ENCODE results near the gene EXOC3. TPM values are rescaled to one million over a fixed set of nuclear protein-coding genes. Genes with fewer than 3 reads are reported as not detected.

The EXOC3 gene
- total RNA-seq, 1 experiment from 2014 or later = 52.4 TPM

DNA sequence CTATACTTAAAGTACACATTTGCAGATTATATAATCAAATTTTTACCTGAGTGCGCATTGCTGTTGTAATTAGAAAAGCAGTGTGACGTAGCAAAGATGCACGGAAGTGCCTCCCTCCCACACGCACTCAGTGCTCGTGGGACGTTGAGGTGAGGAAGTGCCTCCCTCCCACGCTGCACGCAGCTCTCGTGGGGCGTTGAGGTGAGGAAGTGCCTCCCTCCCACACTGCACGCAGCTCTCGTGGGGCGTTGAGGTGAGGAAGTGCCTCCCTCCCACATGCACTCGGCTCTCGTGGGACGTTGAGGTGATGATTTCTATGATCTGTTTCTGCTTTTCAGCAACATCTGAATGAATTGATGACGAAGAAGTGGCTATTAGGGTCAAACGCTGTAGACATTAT, 21.0 kb downstream of the EXOC3 start (continued):
- TF ChIP-seq, protein P1, sequence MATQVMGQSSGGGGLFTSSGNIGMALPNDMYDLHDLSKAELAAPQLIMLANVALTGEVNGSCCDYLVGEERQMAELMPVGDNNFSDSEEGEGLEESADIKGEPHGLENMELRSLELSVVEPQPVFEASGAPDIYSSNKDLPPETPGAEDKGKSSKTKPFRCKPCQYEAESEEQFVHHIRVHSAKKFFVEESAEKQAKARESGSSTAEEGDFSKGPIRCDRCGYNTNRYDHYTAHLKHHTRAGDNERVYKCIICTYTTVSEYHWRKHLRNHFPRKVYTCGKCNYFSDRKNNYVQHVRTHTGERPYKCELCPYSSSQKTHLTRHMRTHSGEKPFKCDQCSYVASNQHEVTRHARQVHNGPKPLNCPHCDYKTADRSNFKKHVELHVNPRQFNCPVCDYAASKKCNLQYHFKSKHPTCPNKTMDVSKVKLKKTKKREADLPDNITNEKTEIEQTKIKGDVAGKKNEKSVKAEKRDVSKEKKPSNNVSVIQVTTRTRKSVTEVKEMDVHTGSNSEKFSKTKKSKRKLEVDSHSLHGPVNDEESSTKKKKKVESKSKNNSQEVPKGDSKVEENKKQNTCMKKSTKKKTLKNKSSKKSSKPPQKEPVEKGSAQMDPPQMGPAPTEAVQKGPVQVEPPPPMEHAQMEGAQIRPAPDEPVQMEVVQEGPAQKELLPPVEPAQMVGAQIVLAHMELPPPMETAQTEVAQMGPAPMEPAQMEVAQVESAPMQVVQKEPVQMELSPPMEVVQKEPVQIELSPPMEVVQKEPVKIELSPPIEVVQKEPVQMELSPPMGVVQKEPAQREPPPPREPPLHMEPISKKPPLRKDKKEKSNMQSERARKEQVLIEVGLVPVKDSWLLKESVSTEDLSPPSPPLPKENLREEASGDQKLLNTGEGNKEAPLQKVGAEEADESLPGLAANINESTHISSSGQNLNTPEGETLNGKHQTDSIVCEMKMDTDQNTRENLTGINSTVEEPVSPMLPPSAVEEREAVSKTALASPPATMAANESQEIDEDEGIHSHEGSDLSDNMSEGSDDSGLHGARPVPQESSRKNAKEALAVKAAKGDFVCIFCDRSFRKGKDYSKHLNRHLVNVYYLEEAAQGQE (IDR thresholded peaks at IDR 0.05; ENCODE audit: low read depth) = no peak
- TF ChIP-seq JUND (IDR thresholded peaks at IDR 0.05) (no peak), TCF7L2 (IDR thresholded peaks at IDR 0.05; ENCODE audit: borderline replicate concordance, extremely low read depth, insufficient read depth, insufficient read length) (no peak), ELF1 (IDR thresholded peaks at IDR 0.05; ENCODE audit: borderline replicate concordance, low read depth) (no peak), POLR2AphosphoS5 (IDR thresholded peaks at IDR 0.05; ENCODE audit: low read depth, low read length) (no peak)
- TF ChIP-seq, protein P2, sequence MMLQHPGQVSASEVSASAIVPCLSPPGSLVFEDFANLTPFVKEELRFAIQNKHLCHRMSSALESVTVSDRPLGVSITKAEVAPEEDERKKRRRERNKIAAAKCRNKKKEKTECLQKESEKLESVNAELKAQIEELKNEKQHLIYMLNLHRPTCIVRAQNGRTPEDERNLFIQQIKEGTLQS (IDR thresholded peaks at IDR 0.05) = no peak
- TF ChIP-seq, protein P3, sequence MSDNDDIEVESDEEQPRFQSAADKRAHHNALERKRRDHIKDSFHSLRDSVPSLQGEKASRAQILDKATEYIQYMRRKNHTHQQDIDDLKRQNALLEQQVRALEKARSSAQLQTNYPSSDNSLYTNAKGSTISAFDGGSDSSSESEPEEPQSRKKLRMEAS (IDR thresholded peaks at IDR 0.05) = no peak

DNA sequence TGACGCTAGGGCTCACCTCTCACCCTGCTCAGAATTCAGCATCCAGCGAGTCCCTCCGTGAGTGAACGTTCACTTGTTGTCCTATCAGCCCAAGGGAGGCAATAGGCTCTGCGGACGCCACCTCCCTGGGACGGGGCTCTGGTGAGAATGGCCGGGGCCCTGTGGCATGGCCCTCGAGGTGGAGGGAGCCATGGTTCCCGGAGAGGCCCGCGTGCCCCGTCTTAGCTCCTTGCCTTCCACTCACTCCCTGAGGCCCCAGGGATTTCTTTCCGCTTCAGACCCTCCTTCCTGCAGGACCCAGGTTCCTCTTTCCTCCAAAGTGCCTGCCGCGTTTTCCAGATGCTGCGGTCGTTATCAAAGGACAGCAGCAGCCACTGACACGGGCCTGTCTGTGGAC, 21.5 kb downstream of the EXOC3 start:
- H3K79me2 ChIP-seq (ENCODE audit: insufficient read depth, low read length) = no peaks in the 10 kb centered on the region; the same call in 1 of the 2 replicates
- H3K27ac ChIP-seq (ENCODE audit: low read depth, low read length) = no peak overlapping the region
- no peaks in the 10 kb centered on the region for H3K4me1 ChIP-seq (ENCODE audit: control insufficient read depth in 1 of 2, insufficient read depth in 2 of 2, low read length in 2 of 2)
- no peaks in the 10 kb centered on the region for H3K27me3 ChIP-seq (ENCODE audit: insufficient read depth, low read length)
- CTCF ChIA-PET = no interaction called here
- RAD21 ChIA-PET (ENCODE audit: low non-redundant PET in 1 of 2, low total read pairs in 2 of 2, uncharacterized antibody in 2 of 2, unreplicated experiment in 2 of 2) = no interaction called here
- H3K9ac ChIP-seq (ENCODE audit: low read length) = no peak overlapping the region
- no peaks in the 10 kb centered on the region for H3K9me2 ChIP-seq (ENCODE audit: insufficient read depth)
- no peak overlapping the region for H3K4me2 ChIP-seq (ENCODE audit: low read length)
- POLR2A ChIA-PET = no interaction called here
- no peak overlapping the region for H3K4me3 ChIP-seq (replicated peaks in 1 of 2; ENCODE audit: low read depth in 1 of 2, low read length in 2 of 2)
- H4K20me1 ChIP-seq (ENCODE audit: insufficient read depth) = no peaks in the 10 kb centered on the region
- no peak overlapping the region for H2AFZ ChIP-seq (ENCODE audit: low read depth, low read length, poor library complexity, severe bottlenecking)
- no peak for ATAC-seq
- intact Hi-C loops (cut with micrococcal nuclease) = no loop called here
- no TSS peak for BruUV-seq (replicated peaks)
- no peaks in the 10 kb centered on the region for H3K9me3 ChIP-seq (ENCODE audit: control insufficient read depth in 1 of 2, insufficient read depth in 1 of 2, low read depth in 1 of 2, low read length in 2 of 2)
- no peak for DNase-seq (ENCODE audit: low read depth, low spot score)
- H3K36me3 ChIP-seq (ENCODE audit: control insufficient read depth in 1 of 2, insufficient read depth in 2 of 2, low read length in 2 of 2) = peaks cover 9 to 16% of the 10 kb centered on the region in 2 experiments; a peak in 3 of 4 replicates
- TF ChIP-seq ELF1 (IDR thresholded peaks at IDR 0.05; ENCODE audit: borderline replicate concordance, low read depth) (no peak), TCF7L2 (IDR thresholded peaks at IDR 0.05; ENCODE audit: borderline replicate concordance, extremely low read depth, insufficient read depth, insufficient read length) (no peak), RAD21 (IDR thresholded peaks at IDR 0.05; ENCODE audit: low read depth) (no peak), EZH2phosphoT487 (IDR thresholded peaks at IDR 0.05; ENCODE audit: borderline replicate concordance) (no peak), SIN3A (IDR thresholded peaks at IDR 0.05; ENCODE audit: low read depth) (no peak), CEBPB (IDR thresholded peaks at IDR 0.05; ENCODE audit: low read depth) (no peak)
- TF ChIP-seq, protein P2 (IDR thresholded peaks at IDR 0.05) = no peak
- TF ChIP-seq, protein P4, sequence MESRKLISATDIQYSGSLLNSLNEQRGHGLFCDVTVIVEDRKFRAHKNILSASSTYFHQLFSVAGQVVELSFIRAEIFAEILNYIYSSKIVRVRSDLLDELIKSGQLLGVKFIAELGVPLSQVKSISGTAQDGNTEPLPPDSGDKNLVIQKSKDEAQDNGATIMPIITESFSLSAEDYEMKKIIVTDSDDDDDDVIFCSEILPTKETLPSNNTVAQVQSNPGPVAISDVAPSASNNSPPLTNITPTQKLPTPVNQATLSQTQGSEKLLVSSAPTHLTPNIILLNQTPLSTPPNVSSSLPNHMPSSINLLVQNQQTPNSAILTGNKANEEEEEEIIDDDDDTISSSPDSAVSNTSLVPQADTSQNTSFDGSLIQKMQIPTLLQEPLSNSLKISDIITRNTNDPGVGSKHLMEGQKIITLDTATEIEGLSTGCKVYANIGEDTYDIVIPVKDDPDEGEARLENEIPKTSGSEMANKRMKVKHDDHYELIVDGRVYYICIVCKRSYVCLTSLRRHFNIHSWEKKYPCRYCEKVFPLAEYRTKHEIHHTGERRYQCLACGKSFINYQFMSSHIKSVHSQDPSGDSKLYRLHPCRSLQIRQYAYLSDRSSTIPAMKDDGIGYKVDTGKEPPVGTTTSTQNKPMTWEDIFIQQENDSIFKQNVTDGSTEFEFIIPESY (IDR thresholded peaks at IDR 0.05; ENCODE audit: extremely low read depth, insufficient replicate concordance, low read length) = no peak
- TF ChIP-seq, protein P1 (IDR thresholded peaks at IDR 0.05; ENCODE audit: low read depth) = no peak
